Naive thymus-derived CD4-positive, alpha-beta T cell (primary cell): ENCODE data around the gene MYRFL. TPM values are rescaled to one million over a fixed set of nuclear protein-coding genes. Genes with fewer than 3 reads are reported as not detected.

Source experiments
- ATAC-seq: fragments of 150-1000 bp; cut with Tn5 transposase; 2 replicates; pipeline ENCODE4 v1.10.0; 2021; ENCODE audit warnings: mild to moderate bottlenecking, moderate library complexity
- CTCF ChIA-PET: fragments of 350-600 bp; sonication (Branson Sonifier 250); formaldehyde crosslinking; loops from one replicate; lab custom pipeline; 2021; ENCODE audit warnings: antibody characterized with exemption; lab: Charles Lee
- POLR2A ChIA-PET: fragments of 350-600 bp; sonication (Branson Sonifier 250); formaldehyde crosslinking; loops from one replicate; lab custom pipeline; 2021; ENCODE audit warnings: antibody characterized with exemption, inconsistent platforms; lab: Charles Lee
- DNase-seq, 9 donors: peaks; one replicate each; pipeline versions ENCODE4 v3.0.0 to v3.0.0-alpha.2; 2020 to 2022; ENCODE audit warnings: mixed read lengths in 1 of 9
- H3K27ac ChIP-seq: one replicate; pipeline ENCODE4 v1.7.0; 2013; ENCODE audit warnings: mild to moderate bottlenecking, low read depth, low read length, moderate library complexity
- H3K27me3 ChIP-seq, 2 donors: one replicate each; pipeline ENCODE4 v1.7.0; 2013; ENCODE audit warnings: low read length in 2 of 2, mild to moderate bottlenecking in 2 of 2, moderate library complexity in 2 of 2; ENCODE audit not compliant: control insufficient read depth in 2 of 2, insufficient read depth in 2 of 2
- H3K36me3 ChIP-seq, 3 experiments: 1 replicate in 2 of 3; 2 replicates in 1 of 3; pipeline ENCODE4 v1.7.0; 2013; ENCODE audit warnings: low read length in 3 of 3, mild to moderate bottlenecking in 3 of 3, moderate library complexity in 1 of 3; ENCODE audit not compliant: insufficient read depth in 3 of 3, control insufficient read depth in 2 of 3
- H3K4me1 ChIP-seq, 2 donors: one replicate each; pipeline ENCODE4 v1.7.0; 2013; ENCODE audit warnings: low read length in 2 of 2, mild to moderate bottlenecking in 2 of 2, moderate library complexity in 1 of 2; ENCODE audit not compliant: control insufficient read depth in 2 of 2, insufficient read depth in 2 of 2
- H3K4me3 ChIP-seq: 2 replicates; pipeline ENCODE4 v1.7.0; 2013; ENCODE audit warnings: mild to moderate bottlenecking, low read length
- H3K9me3 ChIP-seq, 3 experiments: 1 replicate in 2 of 3; 2 replicates in 1 of 3; pipeline ENCODE4 v1.7.0; 2013; ENCODE audit warnings: low read length in 3 of 3; ENCODE audit not compliant: control insufficient read depth in 2 of 3
- H3K27ac Mint-ChIP-seq, 9 donors: one replicate each; pipeline ENCODE4 v1.8.0; 2020 to 2022; ENCODE audit warnings: mixed read lengths in 9 of 9, mild to moderate bottlenecking in 8 of 9, moderate library complexity in 5 of 9, inconsistent platforms in 2 of 9
- H3K27me3 Mint-ChIP-seq, 5 donors: one replicate each; pipeline ENCODE4 v1.8.0; 2021 to 2022; ENCODE audit warnings: mixed read lengths in 5 of 5, mild to moderate bottlenecking in 1 of 5
- H3K36me3 Mint-ChIP-seq, 5 donors: one replicate each; pipeline ENCODE4 v1.8.0; 2020 to 2022; ENCODE audit warnings: mixed read lengths in 5 of 5, mild to moderate bottlenecking in 3 of 5, inconsistent platforms in 1 of 5
- H3K4me1 Mint-ChIP-seq, 7 donors: one replicate each; pipeline ENCODE4 v1.8.0; 2020 to 2022; ENCODE audit warnings: mixed read lengths in 7 of 7, mild to moderate bottlenecking in 3 of 7, inconsistent platforms in 1 of 7
- H3K4me3 Mint-ChIP-seq, 10 donors: one replicate each; pipeline ENCODE4 v1.8.0; 2020 to 2022; ENCODE audit warnings: mild to moderate bottlenecking in 10 of 10, mixed read lengths in 10 of 10, moderate library complexity in 6 of 10, inconsistent platforms in 2 of 10
- H3K9me3 Mint-ChIP-seq, 11 donors: one replicate each; pipeline ENCODE4 v1.8.0; 2020 to 2022; ENCODE audit warnings: mixed read lengths in 11 of 11, mild to moderate bottlenecking in 4 of 11, inconsistent platforms in 1 of 11, moderate library complexity in 1 of 11
- intact Hi-C, 2 donors: fragments of 100-400 bp; cut with micrococcal nuclease; formaldehyde crosslinking; loops; one replicate each; pipeline ENCODE4 v1.15.1; 2023
- polyA plus RNA-seq, 2 donors: library from polyadenylated mRNA; unstranded; fragments of 300-500 nt; fragmentation: Illumina TruSeq; gene quantifications; one replicate each; pipeline ENCODE4 v1.2.3, GENCODE V29; 2021
- total RNA-seq, 6 experiments: library from RNA in 5 of 6; stranded (reverse) in 5 of 6; gene quantifications; 1 replicate in 5 of 6; 2 replicates in 1 of 6; pipeline ENCODE4 v1.2.3 and lab custom pipeline; 2021 to 2026

Gene MYRFL
- total and polyA plus RNA-seq, 7 experiments from 2014 or later: 0.24 TPM; not detected in 6

DNA sequence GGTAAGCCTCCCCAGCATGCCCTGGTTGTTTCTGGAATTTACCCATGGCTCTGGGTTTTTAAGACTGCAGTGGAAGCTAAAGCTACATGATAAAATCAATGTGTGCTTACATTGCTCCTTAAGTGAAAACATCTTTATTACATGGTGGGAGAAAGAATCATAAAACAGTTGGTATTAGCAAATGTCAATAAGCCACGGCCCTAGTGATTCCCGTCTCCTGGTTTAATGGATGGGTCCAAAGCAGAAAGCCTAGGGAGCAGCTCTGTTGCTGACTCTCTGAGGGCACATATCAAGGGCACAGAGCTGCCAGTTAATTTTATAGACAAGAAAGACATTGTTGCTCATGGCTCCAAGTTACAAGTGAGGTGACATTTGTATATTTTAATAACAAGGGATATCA, 127.9 kb downstream of the MYRFL start:
- no peaks in the 10 kb centered on the region for H3K36me3 Mint-ChIP-seq
- no peak for ATAC-seq
- no peak for DNase-seq
- ChIA-PET POLR2A (no interaction called here), CTCF (no interaction called here)
- Histone ChIP-seq H3K9me3 (no peaks in the 10 kb centered on the region), H3K27me3 (no peaks in the 10 kb centered on the region), H3K4me1 (no peaks in the 10 kb centered on the region), H3K27ac (no peak overlapping the region), H3K36me3 (no peaks in the 10 kb centered on the region), H3K4me3 (no peak overlapping the region)
- no peak overlapping the region for H3K4me3 Mint-ChIP-seq
- H3K4me1 Mint-ChIP-seq: no peaks in the 10 kb centered on the region
- no peak overlapping the region for H3K27ac Mint-ChIP-seq
- peaks cover 4 to 24% (median 8%) of the 10 kb centered on the region in 5 donors for H3K27me3 Mint-ChIP-seq
- intact Hi-C loops: no loop called here
- H3K9me3 Mint-ChIP-seq: peaks cover 0 to 1% (median 0%) of the 10 kb centered on the region in 11 donors

DNA sequence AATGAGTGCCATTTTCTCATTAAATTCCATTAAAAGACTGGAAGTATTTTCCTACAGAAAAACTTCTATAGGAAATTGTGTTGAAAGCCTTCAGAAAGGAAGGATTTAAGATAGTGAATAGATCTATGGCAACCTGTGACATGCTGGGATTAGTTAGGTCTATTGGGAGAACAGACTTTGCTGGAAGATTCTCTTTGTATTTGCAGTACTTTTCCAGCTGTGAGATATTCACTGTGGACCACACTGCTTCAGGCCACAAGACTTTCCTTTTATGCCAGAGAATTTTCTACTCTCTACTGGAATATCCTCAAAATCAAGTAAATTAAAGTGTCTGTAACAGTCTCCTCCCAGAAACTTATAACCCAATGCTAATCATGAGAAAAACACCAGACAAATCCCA, 136.2 kb downstream of the MYRFL start:
- no peak overlapping the region for H3K27ac ChIP-seq
- POLR2A ChIA-PET: no interaction called here
- H3K27me3 Mint-ChIP-seq: peaks cover 5 to 33% (median 13%) of the 10 kb centered on the region in 5 donors

DNA sequence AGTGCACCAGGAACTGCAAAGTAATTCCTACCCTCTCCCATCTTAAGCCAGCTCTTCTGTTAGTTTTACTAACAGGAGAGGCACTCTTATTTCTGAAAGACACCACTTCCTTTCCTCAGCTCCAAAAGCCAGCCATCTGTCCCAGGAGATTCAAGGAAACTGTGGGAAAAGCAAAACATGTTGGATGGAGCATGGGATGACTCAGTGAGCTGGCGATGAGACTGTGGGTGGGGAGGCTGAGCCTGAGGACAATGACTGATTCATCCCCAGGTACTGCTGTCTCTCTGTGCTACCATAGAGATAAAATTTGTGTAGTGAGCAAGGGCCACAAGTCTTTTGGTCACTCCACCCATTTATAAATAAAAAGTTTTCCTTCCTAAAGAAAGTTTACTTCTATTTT, 141.4 kb downstream of the MYRFL start:
- Histone ChIP-seq H3K36me3 (no peaks in the 10 kb centered on the region), H3K27ac (no peak overlapping the region), H3K9me3 (no peaks in the 10 kb centered on the region), H3K4me3 (no peak overlapping the region), H3K27me3 (no peaks in the 10 kb centered on the region), H3K4me1 (no peaks in the 10 kb centered on the region)
- no peaks in the 10 kb centered on the region for H3K4me1 Mint-ChIP-seq
- H3K27me3 Mint-ChIP-seq: peaks cover 0 to 7% (median 3%) of the 10 kb centered on the region in 5 donors
- H3K36me3 Mint-ChIP-seq: no peaks in the 10 kb centered on the region
- ChIA-PET CTCF (no interaction called here), POLR2A (no interaction called here)
- H3K9me3 Mint-ChIP-seq: no peaks in the 10 kb centered on the region
- no peak overlapping the region for H3K4me3 Mint-ChIP-seq
- DNase-seq (no peak), ATAC-seq (no peak)
- H3K27ac Mint-ChIP-seq: no peak overlapping the region
- intact Hi-C loops: no loop called here

More for the DNA sequence above, 136.2 kb downstream of the MYRFL start:
- DNase-seq (no peak), ATAC-seq (no peak)
- no peaks in the 10 kb centered on the region for H3K27me3 ChIP-seq
- no peaks in the 10 kb centered on the region for H3K4me1 ChIP-seq
- Mint-ChIP-seq H3K27ac (no peak overlapping the region), H3K36me3 (no peaks in the 10 kb centered on the region), H3K4me3 (no peak overlapping the region), H3K9me3 (no peaks in the 10 kb centered on the region), H3K4me1 (no peaks in the 10 kb centered on the region)
- no peak overlapping the region for H3K4me3 ChIP-seq
- no peaks in the 10 kb centered on the region for H3K36me3 ChIP-seq
- no peaks in the 10 kb centered on the region for H3K9me3 ChIP-seq
- CTCF ChIA-PET: no interaction called here
- intact Hi-C loops: no loop called here

DNA sequence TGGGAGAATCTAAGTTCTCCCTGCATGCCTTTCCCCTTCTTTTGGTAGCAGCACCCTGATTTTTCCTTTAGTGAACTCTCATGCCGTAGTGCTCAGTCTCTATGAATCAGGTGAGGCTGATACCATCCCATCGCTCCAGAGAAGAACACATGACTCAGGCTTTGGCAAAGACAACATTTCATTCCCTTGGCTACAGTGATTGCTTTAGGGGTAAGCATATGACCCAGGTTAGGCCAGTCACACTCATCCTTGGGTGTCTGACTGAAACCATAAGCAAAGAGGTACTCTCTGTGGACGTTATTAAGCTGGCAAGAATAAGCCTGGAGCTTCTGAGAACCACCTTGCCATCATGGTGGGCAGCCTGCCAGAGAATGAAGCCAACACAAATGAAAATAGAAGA, 141.8 kb downstream of the MYRFL start:
- ChIA-PET CTCF (no interaction called here), POLR2A (no interaction called here)
- no peak for ATAC-seq
- Mint-ChIP-seq H3K27ac (no peak overlapping the region), H3K4me3 (no peak overlapping the region), H3K9me3 (no peaks in the 10 kb centered on the region), H3K27me3 (peaks cover 0 to 6% (median 3%) of the 10 kb centered on the region in 5 donors), H3K4me1 (no peaks in the 10 kb centered on the region), H3K36me3 (no peaks in the 10 kb centered on the region)
- Histone ChIP-seq H3K27me3 (no peaks in the 10 kb centered on the region), H3K4me1 (no peaks in the 10 kb centered on the region), H3K9me3 (no peaks in the 10 kb centered on the region), H3K36me3 (no peaks in the 10 kb centered on the region), H3K27ac (no peak overlapping the region), H3K4me3 (no peak overlapping the region)
- intact Hi-C loops: no loop called here
- no peak for DNase-seq

DNA sequence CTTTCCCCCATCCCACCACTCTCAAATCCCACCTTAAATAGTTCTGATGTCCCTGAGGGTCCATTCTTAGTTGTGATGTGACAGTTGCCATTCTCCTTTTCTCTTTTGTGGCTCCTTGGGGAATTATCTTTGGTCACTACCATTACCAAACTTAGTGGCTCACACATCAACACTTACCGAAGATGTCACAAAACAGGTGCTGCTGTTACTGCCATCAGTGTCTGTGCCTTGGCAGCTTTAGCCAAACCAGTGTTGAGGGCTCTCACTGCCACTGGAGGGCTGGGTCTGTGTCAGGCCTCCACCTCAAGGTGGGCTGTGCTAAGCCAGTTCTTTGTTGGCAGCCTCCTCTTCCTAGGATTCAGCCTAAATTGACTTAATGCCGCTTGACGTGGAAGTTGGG, 144.0 kb downstream of the MYRFL start:
- Histone ChIP-seq H3K4me3 (no peak overlapping the region), H3K27me3 (no peaks in the 10 kb centered on the region), H3K4me1 (no peaks in the 10 kb centered on the region), H3K9me3 (no peaks in the 10 kb centered on the region), H3K36me3 (no peaks in the 10 kb centered on the region), H3K27ac (no peak overlapping the region)
- peaks cover 0 to 12% (median 4%) of the 10 kb centered on the region in 5 donors for H3K27me3 Mint-ChIP-seq
- H3K4me3 Mint-ChIP-seq: no peak overlapping the region
- no peak overlapping the region for H3K27ac Mint-ChIP-seq
- ChIA-PET POLR2A (no interaction called here), CTCF (no interaction called here)
- H3K9me3 Mint-ChIP-seq: no peaks in the 10 kb centered on the region
- no peaks in the 10 kb centered on the region for H3K36me3 Mint-ChIP-seq
- DNase-seq (no peak), ATAC-seq (no peak)
- no peaks in the 10 kb centered on the region for H3K4me1 Mint-ChIP-seq
- intact Hi-C loops: no loop called here

DNA sequence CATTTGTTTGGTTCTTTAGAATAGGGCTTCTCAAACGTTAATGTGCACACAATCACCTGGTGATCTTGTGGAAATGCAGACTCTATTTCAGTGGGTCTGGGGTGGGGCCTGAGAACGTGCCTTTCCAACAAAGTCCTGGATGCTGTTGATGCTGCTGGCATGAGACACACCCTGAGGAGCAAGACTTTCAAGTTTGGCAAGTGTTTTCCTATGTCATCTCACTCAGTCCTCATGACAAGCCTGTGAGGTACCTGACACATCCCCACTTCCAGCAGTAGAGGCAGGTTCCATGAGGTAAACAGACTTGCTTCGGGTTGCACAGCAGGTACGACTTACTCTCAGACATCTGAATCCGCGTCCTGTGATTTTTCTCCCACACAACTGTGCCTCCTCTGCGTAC, 147.1 kb downstream of the MYRFL start:
- peaks cover 2 to 17% (median 10%) of the 10 kb centered on the region in 5 donors for H3K27me3 Mint-ChIP-seq
- intact Hi-C loops: no loop called here
- no peaks in the 10 kb centered on the region for H3K9me3 ChIP-seq

DNA sequence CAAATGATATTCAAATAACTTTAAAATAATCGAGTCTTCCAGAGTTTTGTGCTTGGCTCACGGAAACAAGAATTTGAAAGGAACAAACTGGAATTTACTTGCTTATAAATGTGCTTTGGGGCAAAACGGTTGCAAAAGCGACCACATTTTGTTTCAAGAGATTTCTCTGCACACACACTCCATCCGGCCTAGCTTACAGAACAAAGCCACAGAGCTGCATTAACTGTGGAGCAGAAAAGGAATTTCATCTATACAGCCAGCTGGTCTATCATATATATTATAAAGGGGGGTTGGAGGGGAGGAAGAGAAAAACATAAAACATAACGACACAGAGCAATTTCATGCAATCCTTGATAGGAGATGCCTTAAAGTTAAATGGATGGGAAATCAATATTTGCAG, 153.0 kb downstream of the MYRFL start:
- Mint-ChIP-seq H3K9me3 (peaks cover 0 to 2% (median 0%) of the 10 kb centered on the region in 11 donors), H3K27ac (no peak overlapping the region), H3K36me3 (no peaks in the 10 kb centered on the region), H3K27me3 (peaks cover 0 to 25% (median 10%) of the 10 kb centered on the region in 5 donors), H3K4me3 (no peak overlapping the region), H3K4me1 (no peaks in the 10 kb centered on the region)
- H3K4me3 ChIP-seq: no peak overlapping the region
- ChIA-PET POLR2A (no interaction called here), CTCF (no interaction called here)
- no peaks in the 10 kb centered on the region for H3K36me3 ChIP-seq
- H3K27ac ChIP-seq: no peak overlapping the region
- intact Hi-C loops: no loop called here
- H3K4me1 ChIP-seq: no peaks in the 10 kb centered on the region
- DNase-seq: no peak
- ATAC-seq: no peak
- no peaks in the 10 kb centered on the region for H3K9me3 ChIP-seq
- H3K27me3 ChIP-seq: no peaks in the 10 kb centered on the region

More for the DNA sequence above, 147.1 kb downstream of the MYRFL start:
- H3K4me1 Mint-ChIP-seq: no peaks in the 10 kb centered on the region
- no peak for ATAC-seq
- ChIA-PET POLR2A (no interaction called here), CTCF (no interaction called here)
- Histone ChIP-seq H3K36me3 (no peaks in the 10 kb centered on the region), H3K27ac (no peak overlapping the region), H3K27me3 (no peaks in the 10 kb centered on the region), H3K4me3 (no peak overlapping the region), H3K4me1 (no peaks in the 10 kb centered on the region)
- no peak overlapping the region for H3K4me3 Mint-ChIP-seq
- H3K9me3 Mint-ChIP-seq: no peaks in the 10 kb centered on the region
- no peaks in the 10 kb centered on the region for H3K36me3 Mint-ChIP-seq
- no peak overlapping the region for H3K27ac Mint-ChIP-seq
- DNase-seq: no peak
